ENCODE data around the gene ADCK2. TPM values are rescaled to one million over a fixed set of nuclear protein-coding genes. Genes with fewer than 3 reads are reported as not detected.
"Not testable (repeated sequence)": the region's sequence is repeated elsewhere in the genome, so short reads cannot be mapped to it uniquely, and the experiment has no call there.

The ADCK2 gene
- polyA plus RNA-seq, 6 donors from 2014 or later, result 24.4 to 38.8 (median 33.7) TPM

- H3K36me3 Mint-ChIP-seq, result peaks cover 0 to 9% of the 10 kb centered on the region in 2 donors
- ATAC-seq (ENCODE audit: low read depth in 2 of 2) (peak; percentile 66 to 69), DNase-seq (peak; percentile 65)
- no peaks in the 10 kb centered on the region for H3K9me3 Mint-ChIP-seq
- no peaks in the 10 kb centered on the region for H3K27me3 Mint-ChIP-seq
- peaks cover 41 to 59% (median 50%) of the 10 kb centered on the region in 3 donors for H3K4me1 Mint-ChIP-seq
- H3K27ac Mint-ChIP-seq, result peak overlapping the region in 4 of 6 donors; percentile 87 to 95 (median 94)
- H3K4me3 Mint-ChIP-seq, result peak overlapping the region; percentile 88 to 94 (median 90)
These were observed 473 bp downstream of the ADCK2 start for GRCh38 chr7:140673063-140673773.

GRCh38 chr7:140673774-140674155, 1.0 kb downstream of the ADCK2 start:
- ATAC-seq (ENCODE audit: low read depth in 2 of 2) (no peak), DNase-seq (no peak)
- H3K27ac Mint-ChIP-seq, result peak overlapping the region in 5 of 6 donors; percentile 79 to 95 (median 93)
- no peaks in the 10 kb centered on the region for H3K27me3 Mint-ChIP-seq
- H3K36me3 Mint-ChIP-seq, result peaks cover 0 to 14% of the 10 kb centered on the region in 2 donors
- H3K4me1 Mint-ChIP-seq, result peaks cover 45 to 57% (median 55%) of the 10 kb centered on the region in 3 donors
- H3K9me3 Mint-ChIP-seq, result no peaks in the 10 kb centered on the region
- peak overlapping the region; percentile 88 to 94 (median 90) for H3K4me3 Mint-ChIP-seq

GRCh38 chr7:140674356-140674800, 1.6 kb downstream of the ADCK2 start:
- Mint-ChIP-seq H3K27ac (peak overlapping the region in 5 of 6 donors; percentile 79 to 96 (median 93)), H3K4me1 (peaks cover 43 to 57% (median 55%) of the 10 kb centered on the region in 3 donors), H3K9me3 (no peaks in the 10 kb centered on the region), H3K27me3 (no peaks in the 10 kb centered on the region), H3K4me3 (peak overlapping the region; percentile 88 to 94 (median 90)), H3K36me3 (peaks cover 0 to 20% of the 10 kb centered on the region in 2 donors)
- ATAC-seq (ENCODE audit: low read depth in 2 of 2) (peak; percentile 22 to 39), DNase-seq (peak; percentile 63)

DNA sequence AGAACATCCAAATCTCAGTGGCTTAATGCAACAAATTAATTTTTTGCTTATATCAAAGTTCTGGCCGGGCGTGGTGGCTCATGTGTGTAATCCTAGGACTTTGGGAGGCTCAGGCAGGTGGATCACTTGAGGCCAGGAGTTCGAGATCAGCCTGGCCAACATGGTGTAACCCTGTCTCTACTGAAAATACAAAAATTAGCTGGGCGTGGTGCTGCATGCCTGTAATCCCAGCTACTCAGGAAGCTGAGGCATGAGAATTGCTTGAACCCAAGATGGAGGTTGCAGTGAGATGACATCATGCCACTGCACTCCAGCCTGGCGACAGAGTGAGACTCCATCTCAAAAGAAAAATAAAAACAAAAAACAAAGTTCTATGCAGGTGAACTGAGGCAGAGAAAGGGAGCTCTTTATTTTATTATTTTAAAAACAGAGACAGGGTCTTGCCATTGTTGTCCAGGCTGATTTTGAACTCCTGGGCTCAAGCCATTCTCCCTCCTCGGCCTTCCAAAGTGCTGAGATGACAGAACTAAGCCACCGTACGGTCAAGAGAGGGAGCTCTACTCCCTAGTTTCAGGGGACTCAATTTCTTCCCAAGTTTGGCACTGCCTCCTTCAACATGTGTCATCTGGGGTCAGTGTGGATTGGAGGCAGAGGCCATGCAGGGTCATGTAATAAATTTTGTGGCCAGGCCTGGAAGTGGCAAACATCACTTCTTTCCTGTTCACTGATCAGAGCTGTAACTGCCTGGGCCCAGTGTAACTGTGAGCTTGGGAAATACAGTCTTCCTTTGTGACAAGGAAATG, 2.4 kb downstream of the ADCK2 start:
- Mint-ChIP-seq H3K4me1 (peaks cover 41 to 57% (median 55%) of the 10 kb centered on the region in 3 donors), H3K27me3 (no peaks in the 10 kb centered on the region), H3K36me3 (peaks cover 0 to 22% of the 10 kb centered on the region in 2 donors), H3K9me3 (no peaks in the 10 kb centered on the region), H3K27ac (peak overlapping the region; percentile 36 to 96 (median 94)), H3K4me3 (peak overlapping the region in 7 of 8 donors; percentile 61 to 94 (median 90))
- DNase-seq (no peak), ATAC-seq (ENCODE audit: low read depth in 2 of 2) (no peak)

DNA sequence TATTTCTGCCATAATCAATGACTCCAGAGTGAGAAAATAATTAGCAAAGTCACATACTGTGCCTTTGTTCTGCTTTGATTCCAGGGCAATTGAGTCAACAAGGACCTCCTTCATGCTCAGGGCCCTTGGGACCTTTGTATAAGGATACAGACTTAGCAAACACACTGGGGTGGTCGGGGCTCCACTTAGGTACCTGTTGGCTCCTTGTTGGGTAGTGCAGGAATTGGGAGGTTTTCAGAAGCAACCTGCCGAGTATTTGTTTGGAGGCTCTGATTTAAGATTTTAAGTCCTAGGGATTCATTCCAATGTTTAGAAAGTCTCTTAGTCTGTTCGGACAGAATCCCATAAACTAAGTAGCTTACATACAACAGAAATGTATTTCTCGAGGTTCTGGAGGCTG, 3.0 kb downstream of the ADCK2 start:
- H3K4me1 Mint-ChIP-seq, result peaks cover 42 to 56% (median 55%) of the 10 kb centered on the region in 3 donors
- no peaks in the 10 kb centered on the region for H3K9me3 Mint-ChIP-seq
- DNase-seq, result no peak
- peak overlapping the region; percentile 36 to 96 (median 94) for H3K27ac Mint-ChIP-seq
- H3K4me3 Mint-ChIP-seq, result peak overlapping the region in 6 of 8 donors; percentile 59 to 90 (median 72)
- no peaks in the 10 kb centered on the region for H3K27me3 Mint-ChIP-seq
- H3K36me3 Mint-ChIP-seq, result peaks cover under 1 to 26% of the 10 kb centered on the region in 2 donors
- no peak for ATAC-seq (ENCODE audit: low read depth in 2 of 2)

- Mint-ChIP-seq H3K36me3 (peaks cover 5 to 32% of the 10 kb centered on the region in 2 donors), H3K27me3 (no peaks in the 10 kb centered on the region), H3K4me3 (peak overlapping the region in 7 of 8 donors; percentile 9 to 90 (median 69)), H3K27ac (peak overlapping the region; percentile 26 to 96 (median 94)), H3K9me3 (no peaks in the 10 kb centered on the region), H3K4me1 (peaks cover 41 to 55% (median 55%) of the 10 kb centered on the region in 3 donors)
- ATAC-seq (ENCODE audit: low read depth in 2 of 2), result peak; percentile 60 to 61
- peak; percentile 75 for DNase-seq
These were observed 3.6 kb downstream of the ADCK2 start for GRCh38 chr7:140676306-140676705.

- H3K27me3 Mint-ChIP-seq; ATAC-seq (ENCODE audit: low read depth in 2 of 2); DNase-seq; H3K9me3 Mint-ChIP-seq: not testable (repeated sequence)
- H3K27ac Mint-ChIP-seq, result peak overlapping the region; percentile 26 to 96 (median 94)
- H3K36me3 Mint-ChIP-seq, result peaks cover 5 to 35% of the 10 kb centered on the region in 2 donors
- H3K4me3 Mint-ChIP-seq, result peak overlapping the region in 2 of 8 donors; percentile 58 to 71
- peaks cover 41 to 55% (median 53%) of the 10 kb centered on the region in 3 donors for H3K4me1 Mint-ChIP-seq
These were observed 4.2 kb downstream of the ADCK2 start for GRCh38 chr7:140676956-140677355.

GRCh38 chr7:140677496-140677895, 4.8 kb downstream of the ADCK2 start:
- Mint-ChIP-seq H3K4me3 (peak overlapping the region in 1 of 8 donors; percentile 44), H3K27me3 (no peaks in the 10 kb centered on the region), H3K4me1 (peaks cover 41 to 49% (median 49%) of the 10 kb centered on the region in 3 donors), H3K36me3 (peaks cover 5 to 38% of the 10 kb centered on the region in 2 donors), H3K27ac (peak overlapping the region in 4 of 6 donors; percentile 61 to 95 (median 91)), H3K9me3 (no peaks in the 10 kb centered on the region)
- DNase-seq (no peak), ATAC-seq (ENCODE audit: low read depth in 2 of 2) (no peak)

DNA sequence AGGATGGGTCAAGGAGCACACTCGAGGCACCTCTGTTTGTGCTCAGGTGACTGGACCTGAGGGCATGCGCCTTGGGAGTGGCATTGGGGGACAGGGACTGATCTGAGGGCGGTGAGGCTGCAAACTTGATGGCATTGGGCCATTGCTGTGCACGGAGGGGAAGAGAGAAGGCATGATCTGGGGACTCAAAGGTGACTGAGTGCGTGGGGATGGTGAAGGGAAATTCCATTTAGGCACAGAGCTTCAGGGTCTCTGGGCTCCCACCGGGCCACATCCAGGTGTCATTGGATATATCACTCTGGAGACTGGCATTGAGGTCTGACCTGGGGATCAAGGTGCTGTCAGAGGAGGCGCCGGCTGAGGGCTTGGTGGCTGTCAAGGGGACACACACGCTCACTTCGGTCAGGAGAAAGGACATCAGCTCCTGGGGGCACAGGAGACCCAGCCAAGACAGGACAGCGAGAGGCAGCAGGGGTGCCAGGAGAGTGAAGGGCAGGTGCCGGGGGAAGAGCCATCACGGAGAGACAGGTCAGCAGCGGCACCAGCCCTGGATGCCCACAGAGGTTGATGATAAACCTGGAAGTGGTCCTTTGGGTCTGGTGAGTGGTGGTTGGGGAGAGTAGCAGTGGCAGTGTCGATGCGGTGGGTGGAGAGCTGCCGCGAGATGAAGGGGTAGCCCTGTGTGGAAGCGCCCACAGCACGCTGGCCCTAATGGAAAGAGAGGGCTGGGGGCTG, 5.5 kb downstream of the ADCK2 start:
- Mint-ChIP-seq H3K4me3 (peak overlapping the region in 1 of 8 donors; percentile 61), H3K27me3 (no peaks in the 10 kb centered on the region), H3K36me3 (peaks cover 5 to 38% of the 10 kb centered on the region in 2 donors), H3K9me3 (no peaks in the 10 kb centered on the region), H3K4me1 (peaks cover 41 to 49% (median 49%) of the 10 kb centered on the region in 3 donors), H3K27ac (peak overlapping the region in 5 of 6 donors; percentile 61 to 95 (median 89))
- no peak for ATAC-seq (ENCODE audit: low read depth in 2 of 2)
- DNase-seq, result no peak

DNA sequence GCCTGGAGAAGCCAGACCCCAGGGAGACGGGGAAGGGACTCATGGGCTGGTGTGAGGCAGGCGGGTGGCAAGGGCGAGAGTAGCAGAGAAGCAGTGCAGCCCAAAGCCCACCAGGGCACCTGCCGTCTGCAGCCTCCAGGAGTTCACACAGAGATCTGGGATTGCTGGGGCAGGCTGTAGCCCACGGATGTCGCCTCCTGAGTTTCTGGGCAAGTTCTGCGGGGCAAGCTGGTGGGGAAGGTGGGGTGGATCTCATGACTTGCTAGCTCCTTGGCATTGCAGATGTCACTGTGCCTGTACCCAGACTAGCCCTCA, 6.0 kb downstream of the ADCK2 start:
- Mint-ChIP-seq H3K9me3 (no peaks in the 10 kb centered on the region), H3K4me1 (peaks cover 37 to 46% (median 45%) of the 10 kb centered on the region in 3 donors), H3K27me3 (no peaks in the 10 kb centered on the region), H3K4me3 (peak overlapping the region in 1 of 8 donors; percentile 61), H3K27ac (peak overlapping the region in 2 of 6 donors; percentile 17 to 95), H3K36me3 (peaks cover 5 to 38% of the 10 kb centered on the region in 2 donors)
- no peak for DNase-seq
- no peak for ATAC-seq (ENCODE audit: low read depth in 2 of 2)

DNA sequence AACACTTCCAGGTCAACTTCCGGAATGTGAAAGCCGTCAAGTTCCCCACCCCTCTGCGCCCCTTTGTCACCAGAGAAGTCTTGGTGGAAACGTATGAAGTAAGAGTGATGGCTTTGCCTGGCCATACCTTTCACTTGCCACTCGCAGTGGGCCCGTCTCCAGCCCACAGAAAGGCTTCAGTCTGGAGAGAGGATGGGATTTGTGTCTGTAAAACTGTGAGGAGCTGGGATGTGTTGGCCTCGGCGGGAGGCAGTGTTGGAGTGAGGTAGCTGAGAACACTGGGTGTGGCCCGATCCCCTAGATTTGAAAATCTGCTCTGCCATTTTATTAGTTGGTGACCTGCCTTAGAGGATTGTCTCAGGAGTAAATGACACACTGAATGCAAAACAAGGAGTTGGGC, 6.4 kb downstream of the ADCK2 start:
- H3K9me3 Mint-ChIP-seq, result no peaks in the 10 kb centered on the region
- H3K27me3 Mint-ChIP-seq, result no peaks in the 10 kb centered on the region
- peaks cover 37 to 41% (median 41%) of the 10 kb centered on the region in 3 donors for H3K4me1 Mint-ChIP-seq
- no peak overlapping the region for H3K27ac Mint-ChIP-seq
- DNase-seq (no peak), ATAC-seq (ENCODE audit: low read depth in 2 of 2) (no peak)
- peaks cover 5 to 42% of the 10 kb centered on the region in 2 donors for H3K36me3 Mint-ChIP-seq
- no peak overlapping the region for H3K4me3 Mint-ChIP-seq

DNA sequence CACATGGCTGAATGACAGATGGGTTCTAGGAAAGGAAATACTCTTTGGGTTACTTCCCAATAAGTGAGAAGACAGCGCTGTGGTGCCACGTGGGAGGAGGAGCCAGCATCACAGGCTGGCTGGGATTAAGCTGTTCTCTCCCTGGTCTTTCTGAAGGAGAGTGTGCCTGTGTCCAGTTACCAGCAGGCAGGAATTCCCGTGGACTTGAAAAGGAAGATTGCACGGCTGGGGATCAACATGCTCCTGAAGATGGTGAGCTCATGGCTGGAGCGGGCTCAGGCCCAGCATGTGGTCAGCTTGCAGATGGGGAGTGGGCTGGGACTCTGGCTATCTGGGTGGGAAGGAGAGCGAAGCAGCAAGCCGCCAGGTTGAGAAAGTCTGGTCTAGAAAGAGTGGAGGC, 8.1 kb downstream of the ADCK2 start:
- Mint-ChIP-seq H3K4me3 (no peak overlapping the region), H3K4me1 (peaks cover 24 to 33% (median 24%) of the 10 kb centered on the region in 3 donors), H3K9me3 (no peaks in the 10 kb centered on the region), H3K27me3 (no peaks in the 10 kb centered on the region), H3K27ac (no peak overlapping the region), H3K36me3 (peaks cover 5 to 47% of the 10 kb centered on the region in 2 donors)
- ATAC-seq (ENCODE audit: low read depth in 2 of 2) (no peak), DNase-seq (no peak)

DNA sequence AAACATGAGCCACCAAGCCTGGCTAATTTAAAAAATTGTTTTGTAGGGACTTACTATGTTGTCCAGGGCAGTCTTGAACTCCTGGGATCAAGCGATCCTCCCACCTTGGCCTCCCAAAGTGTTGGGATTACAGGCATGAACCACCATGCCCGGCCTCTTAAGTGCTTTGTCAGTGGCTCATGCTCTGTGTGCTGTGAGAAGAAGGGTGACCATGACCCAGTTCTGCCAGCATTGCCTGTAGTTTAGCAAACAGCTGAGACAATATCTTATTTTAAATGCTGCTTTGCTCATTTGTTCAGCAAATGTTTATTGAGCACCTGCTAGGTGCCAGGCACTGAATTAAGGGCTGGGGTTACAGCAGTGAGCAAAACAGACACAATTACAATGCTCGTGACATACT, 9.0 kb downstream of the ADCK2 start:
- H3K9me3 Mint-ChIP-seq, result no peaks in the 10 kb centered on the region
- H3K4me3 Mint-ChIP-seq, result no peak overlapping the region
- ATAC-seq (ENCODE audit: low read depth in 2 of 2) (no peak), DNase-seq (no peak)
- peaks cover 5 to 47% of the 10 kb centered on the region in 2 donors for H3K36me3 Mint-ChIP-seq
- no peak overlapping the region for H3K27ac Mint-ChIP-seq
- no peaks in the 10 kb centered on the region for H3K27me3 Mint-ChIP-seq
- H3K4me1 Mint-ChIP-seq, result peaks cover 15 to 25% (median 16%) of the 10 kb centered on the region in 3 donors

All from naive B cell (primary cell).